B cell (primary cell): ENCODE data around the gene NBR1. TPM values are rescaled to one million over a fixed set of nuclear protein-coding genes. Genes with fewer than 3 reads are reported as not detected.

Experiments used
- polyA plus RNA-seq: library from polyadenylated mRNA; depleted of rRNA; stranded (reverse); fragments of >200 nt; gene quantifications from 2 replicates; pipeline ENCODE4 v1.2.3, GENCODE V29; 2012
- small RNA-seq: library from RNA; depleted of rRNA; stranded (forward); fragments of <200 nt; gene quantifications from one replicate; pipeline ENCODE3, GENCODE V24; 2012; ENCODE audit warnings: low replicate concordance, low read depth; ENCODE audit not compliant: insufficient read length
- total RNA-seq, 2 donors: library from RNA; stranded (reverse); fragments of 120-200 nt in 1 of 2; gene quantifications; 1 replicate in 1 of 2; 2 replicates in 1 of 2; pipeline versions ENCODE4 v1.2.3 to v1.2.4, GENCODE V29; 2013 to 2022

Gene NBR1
- total and polyA plus RNA-seq, 2 donors (not counting 1 experiment from before 2014, with no cell fraction given) = 18.8 to 43.9 TPM

Small RNA genes lying within 50 kb of the gene (small RNA-seq; reads per million reads assigned to genes)
- not detected for gene AC060780.2
- gene AC060780.3 = not detected
- gene AC135721.1 = not detected
- gene RF00004 = not detected
- gene RNU2-1 = not detected

Other genes with a start within 250 kb of the NBR1 start
- 56.5 and 67.4 TPM in 2 replicates for gene AARSD1, start 206.8 kb upstream of the NBR1 start, total RNA-seq
- 60.0 and 66.9 TPM in 2 replicates for gene AARSD1, start 206.8 kb upstream of the NBR1 start, polyA plus RNA-seq
- gene PTGES3L, start 191.1 kb upstream of the NBR1 start, total RNA-seq = 0.94 and 1.1 TPM in 2 replicates
- gene PTGES3L, start 191.1 kb upstream of the NBR1 start, polyA plus RNA-seq = 0.59 and 1.0 TPM in 2 replicates
- 43.7 and 45.6 TPM in 2 replicates for gene RUNDC1, start 190.6 kb upstream of the NBR1 start, total RNA-seq
- 12.8 and 14.6 TPM in 2 replicates for gene RUNDC1, start 190.6 kb upstream of the NBR1 start, polyA plus RNA-seq
- 925 and 1,087 TPM in 2 replicates for gene RPL27, start 172.8 kb upstream of the NBR1 start, total RNA-seq
- 2,804 and 3,493 TPM in 2 replicates for gene RPL27, start 172.8 kb upstream of the NBR1 start, polyA plus RNA-seq
- gene IFI35, start 164.4 kb upstream of the NBR1 start, total RNA-seq = 34.7 and 37.2 TPM in 2 replicates
- 42.2 and 42.6 TPM in 2 replicates for gene IFI35, start 164.4 kb upstream of the NBR1 start, polyA plus RNA-seq
- 84.1 and 90.7 TPM in 2 replicates for gene VAT1, start 148.8 kb upstream of the NBR1 start, total RNA-seq
- 16.7 and 20.4 TPM in 2 replicates for gene VAT1, start 148.8 kb upstream of the NBR1 start, polyA plus RNA-seq
- gene RND2, start 146.0 kb upstream of the NBR1 start, total RNA-seq = 0.44 and 1.2 TPM in 2 replicates
- gene RND2, start 146.0 kb upstream of the NBR1 start, polyA plus RNA-seq = 0.06 and 0.24 TPM in 2 replicates
- gene BRCA1, start 45.9 kb upstream of the NBR1 start, total RNA-seq = 7.2 and 9.0 TPM in 2 replicates
- 2.4 and 3.5 TPM in 2 replicates for gene BRCA1, start 45.9 kb upstream of the NBR1 start, polyA plus RNA-seq
- 66.0 and 66.3 TPM in 2 replicates for gene TMEM106A, start 40.7 kb downstream of the NBR1 start, total RNA-seq
- 18.8 and 23.7 TPM in 2 replicates for gene TMEM106A, start 40.7 kb downstream of the NBR1 start, polyA plus RNA-seq
- gene CCDC200, start 57.4 kb downstream of the NBR1 start, total RNA-seq = 0.74 TPM in 1 of 2 replicates, not detected in the other
- 0.16 and 0.29 TPM in 2 replicates for gene CCDC200, start 57.4 kb downstream of the NBR1 start, polyA plus RNA-seq
- 5,063 and 5,447 TPM in 2 replicates for gene RNU2-1, start 62.8 kb downstream of the NBR1 start, total RNA-seq
- gene RNU2-1, start 62.8 kb downstream of the NBR1 start, polyA plus RNA-seq = not detected in 2 replicates
- 11.3 and 11.4 TPM in 2 replicates for gene ARL4D, start 227.8 kb downstream of the NBR1 start, total RNA-seq
- 5.1 and 14.5 TPM in 2 replicates for gene ARL4D, start 227.8 kb downstream of the NBR1 start, polyA plus RNA-seq